DND-41 (cell line): ENCODE results near the gene MAPK6.

Source experiments
- EZH2 ChIP-seq: IDR thresholded peaks from 3 replicates; pipeline ENCODE4 v1.6.1; 2012; ENCODE audit warnings: borderline replicate concordance, low read depth, mild to moderate bottlenecking, moderate library complexity, low read length, inconsistent platforms; ENCODE audit not compliant: severe bottlenecking
- TF ChIP-seq, protein P1 (sequence below): IDR thresholded peaks from 2 replicates; pipeline ENCODE4 v1.5.1; 2012; ENCODE audit warnings: borderline replicate concordance, low read length, moderate library complexity, mild to moderate bottlenecking; ENCODE audit not compliant: poor library complexity, severe bottlenecking; ENCODE audit errors: extremely low read depth

DNA sequence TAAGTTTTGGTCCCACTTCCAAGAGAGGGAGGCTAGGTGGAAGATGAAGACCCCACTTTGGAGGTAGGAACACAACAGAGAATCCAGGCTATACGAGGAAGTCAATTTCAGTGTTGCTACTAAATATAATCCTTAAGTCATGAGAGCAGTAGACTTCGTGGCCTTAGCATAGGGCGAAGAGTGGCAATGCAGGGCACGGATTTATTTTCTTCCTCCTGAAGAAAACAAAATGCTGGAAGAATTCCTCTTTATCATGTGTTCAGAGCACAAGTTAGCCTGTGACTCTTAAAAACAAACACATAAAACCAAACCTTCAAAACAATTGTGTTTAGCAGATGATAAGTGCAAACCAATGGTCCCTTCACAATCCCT, 74.1 kb downstream of the MAPK6 start:
- TF ChIP-seq, protein P1, sequence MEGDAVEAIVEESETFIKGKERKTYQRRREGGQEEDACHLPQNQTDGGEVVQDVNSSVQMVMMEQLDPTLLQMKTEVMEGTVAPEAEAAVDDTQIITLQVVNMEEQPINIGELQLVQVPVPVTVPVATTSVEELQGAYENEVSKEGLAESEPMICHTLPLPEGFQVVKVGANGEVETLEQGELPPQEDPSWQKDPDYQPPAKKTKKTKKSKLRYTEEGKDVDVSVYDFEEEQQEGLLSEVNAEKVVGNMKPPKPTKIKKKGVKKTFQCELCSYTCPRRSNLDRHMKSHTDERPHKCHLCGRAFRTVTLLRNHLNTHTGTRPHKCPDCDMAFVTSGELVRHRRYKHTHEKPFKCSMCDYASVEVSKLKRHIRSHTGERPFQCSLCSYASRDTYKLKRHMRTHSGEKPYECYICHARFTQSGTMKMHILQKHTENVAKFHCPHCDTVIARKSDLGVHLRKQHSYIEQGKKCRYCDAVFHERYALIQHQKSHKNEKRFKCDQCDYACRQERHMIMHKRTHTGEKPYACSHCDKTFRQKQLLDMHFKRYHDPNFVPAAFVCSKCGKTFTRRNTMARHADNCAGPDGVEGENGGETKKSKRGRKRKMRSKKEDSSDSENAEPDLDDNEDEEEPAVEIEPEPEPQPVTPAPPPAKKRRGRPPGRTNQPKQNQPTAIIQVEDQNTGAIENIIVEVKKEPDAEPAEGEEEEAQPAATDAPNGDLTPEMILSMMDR: no peak
- TF ChIP-seq EZH2: no peak
